BJ (cell line): Measurements from ENCODE around the gene FOXP2. TPM values are rescaled to one million over a fixed set of nuclear protein-coding genes. Genes with fewer than 3 reads are reported as not detected.

ENCODE experiments used
- CTCF ChIA-PET: fragments of 350-600 bp; formaldehyde crosslinking; extraction: SDS; loops from one replicate; lab custom pipeline; 2021; ENCODE audit warnings: antibody characterized with exemption, inconsistent platforms; lab: Yijun Ruan, JAX
- POLR2A ChIA-PET: fragments of 300-600 bp; sonication (Branson Sonifier 250); formaldehyde crosslinking; extraction: SDS; loops from one replicate; lab custom pipeline; 2021; ENCODE audit warnings: antibody characterized with exemption; lab: Charles Lee
- DNase-seq: peaks from one replicate; pipeline ENCODE4 v3.0.0-alpha.2; 2011; ENCODE audit warnings: low read depth
- H3K27me3 ChIP-seq: 2 replicates; pipeline ENCODE4 v1.6.0; 2011; ENCODE audit warnings: low read length; ENCODE audit not compliant: control insufficient read depth, insufficient read depth
- H3K36me3 ChIP-seq: 2 replicates; pipeline ENCODE4 v1.5.1; 2011; ENCODE audit warnings: low read length; ENCODE audit not compliant: control insufficient read depth, insufficient read depth
- H3K4me3 ChIP-seq: 2 replicates; pipeline ENCODE4 v1.5.1; 2011; ENCODE audit warnings: low read depth, mild to moderate bottlenecking, control low read depth, low read length
- polyA plus RNA-seq: library from polyadenylated mRNA; depleted of rRNA; stranded (reverse); fragments of >200 nt; gene quantifications from 2 replicates; pipeline ENCODE4 v1.2.3, GENCODE V29; 2011
- TF ChIP-seq, protein P1 (sequence below): IDR thresholded peaks from 2 replicates; pipeline ENCODE4 v1.5.1; 2011; ENCODE audit warnings: low read depth, mild to moderate bottlenecking, control low read depth, inconsistent platforms, low read length, moderate library complexity; ENCODE audit not compliant: insufficient read depth

Gene FOXP2
- polyA plus RNA-seq, 1 experiment = 0.66 TPM

DNA sequence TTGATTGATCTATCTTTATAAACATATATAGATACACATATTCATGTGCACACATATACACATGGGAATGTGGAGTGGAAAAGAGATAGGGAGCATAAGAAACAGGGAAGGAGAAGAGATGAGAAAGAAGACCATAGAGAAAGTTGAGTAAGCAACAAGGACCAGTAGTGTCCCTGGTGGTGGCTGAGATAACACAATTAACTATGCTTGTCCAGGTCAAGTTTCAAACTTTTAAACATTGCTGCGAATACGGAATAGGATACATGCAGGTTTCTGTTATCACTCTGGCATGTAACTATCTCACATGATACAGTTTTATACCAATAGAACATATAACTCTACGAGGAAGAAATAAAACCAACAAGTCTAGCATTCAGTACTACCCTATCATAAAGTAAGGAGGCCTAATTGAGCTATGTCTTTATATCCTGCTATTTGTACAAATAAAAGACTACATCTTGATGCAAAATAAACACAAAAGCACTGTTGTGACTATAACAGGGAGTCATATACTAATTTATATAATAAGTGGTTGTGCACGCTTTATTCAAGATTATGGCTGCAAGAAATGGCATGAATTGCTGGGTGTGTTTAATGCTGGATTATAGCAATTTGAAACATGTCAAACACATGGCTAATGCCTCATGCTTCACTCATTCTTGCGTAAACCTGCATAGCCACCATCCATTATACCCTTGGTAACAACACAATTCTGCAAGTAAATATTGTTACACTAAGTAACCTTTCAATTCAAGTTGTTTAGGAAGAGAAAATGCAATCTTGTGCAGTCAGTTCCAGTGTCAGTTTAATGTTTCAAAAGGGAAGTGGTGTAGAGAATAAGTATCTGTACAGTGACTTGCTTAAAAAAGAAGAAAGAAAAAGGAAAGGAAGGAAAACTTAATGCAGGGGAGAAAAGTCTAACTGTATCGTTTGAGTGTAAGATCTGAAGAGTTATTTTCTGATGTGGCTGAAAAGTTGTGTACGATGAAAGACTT, 8.2 kb downstream of the FOXP2 start:
- DNase-seq = no peak
- Histone ChIP-seq H3K4me3 (no peak overlapping the region), H3K36me3 (no peaks in the 10 kb centered on the region), H3K27me3 (no peaks in the 10 kb centered on the region)
- ChIA-PET POLR2A (no interaction called here), CTCF (no interaction called here)
- TF ChIP-seq, protein P1, sequence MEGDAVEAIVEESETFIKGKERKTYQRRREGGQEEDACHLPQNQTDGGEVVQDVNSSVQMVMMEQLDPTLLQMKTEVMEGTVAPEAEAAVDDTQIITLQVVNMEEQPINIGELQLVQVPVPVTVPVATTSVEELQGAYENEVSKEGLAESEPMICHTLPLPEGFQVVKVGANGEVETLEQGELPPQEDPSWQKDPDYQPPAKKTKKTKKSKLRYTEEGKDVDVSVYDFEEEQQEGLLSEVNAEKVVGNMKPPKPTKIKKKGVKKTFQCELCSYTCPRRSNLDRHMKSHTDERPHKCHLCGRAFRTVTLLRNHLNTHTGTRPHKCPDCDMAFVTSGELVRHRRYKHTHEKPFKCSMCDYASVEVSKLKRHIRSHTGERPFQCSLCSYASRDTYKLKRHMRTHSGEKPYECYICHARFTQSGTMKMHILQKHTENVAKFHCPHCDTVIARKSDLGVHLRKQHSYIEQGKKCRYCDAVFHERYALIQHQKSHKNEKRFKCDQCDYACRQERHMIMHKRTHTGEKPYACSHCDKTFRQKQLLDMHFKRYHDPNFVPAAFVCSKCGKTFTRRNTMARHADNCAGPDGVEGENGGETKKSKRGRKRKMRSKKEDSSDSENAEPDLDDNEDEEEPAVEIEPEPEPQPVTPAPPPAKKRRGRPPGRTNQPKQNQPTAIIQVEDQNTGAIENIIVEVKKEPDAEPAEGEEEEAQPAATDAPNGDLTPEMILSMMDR = peak; percentile 26

DNA sequence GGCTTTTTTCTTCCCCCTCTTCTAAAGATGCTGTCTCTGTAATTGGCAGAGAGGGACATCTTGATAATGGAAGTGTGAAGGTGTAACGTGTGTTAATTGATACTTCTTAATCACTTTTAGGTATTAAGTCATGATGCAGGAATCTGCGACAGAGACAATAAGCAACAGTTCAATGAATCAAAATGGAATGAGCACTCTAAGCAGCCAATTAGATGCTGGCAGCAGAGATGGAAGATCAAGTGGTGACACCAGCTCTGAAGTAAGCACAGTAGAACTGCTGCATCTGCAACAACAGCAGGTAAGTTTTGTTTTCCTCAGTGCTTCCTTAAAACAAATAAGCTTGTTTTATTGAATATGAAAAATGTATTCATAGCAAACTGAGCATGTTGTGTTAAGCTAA, 11.8 kb downstream of the FOXP2 start:
- POLR2A ChIA-PET = no interaction called here
- TF ChIP-seq, protein P1 = no peak
- no peaks in the 10 kb centered on the region for H3K27me3 ChIP-seq
- H3K4me3 ChIP-seq = no peak overlapping the region
- DNase-seq = no peak
- CTCF ChIA-PET = interaction anchor here (0.9 to 3.0 kb wide), 6 partner anchors 12 to 1426 kb away, joined by 3 to 13 read pairs (median 4); partner anchors contain the start of gene FOXP2
- H3K36me3 ChIP-seq = no peaks in the 10 kb centered on the region

DNA sequence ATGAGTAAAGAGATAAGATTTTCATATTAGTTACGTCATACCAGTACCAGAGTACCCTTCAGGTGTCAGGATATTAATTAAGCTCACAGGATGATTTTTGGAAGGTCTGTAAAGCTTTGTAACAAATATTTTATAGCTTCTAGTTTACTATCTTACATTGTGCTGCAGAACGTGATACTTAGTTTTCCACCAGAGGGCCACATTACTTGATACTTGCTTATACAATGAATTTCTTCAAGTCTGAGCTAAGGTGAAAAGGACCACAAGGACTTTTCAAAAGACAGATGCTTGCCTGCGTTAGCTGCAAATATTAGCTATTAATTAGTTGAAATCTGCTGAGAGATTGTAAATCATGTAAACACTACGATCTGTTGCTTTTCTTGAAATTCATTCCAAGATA, 12.2 kb downstream of the FOXP2 start:
- TF ChIP-seq, protein P1 = peak; percentile 45
- ChIA-PET CTCF (interaction anchor here (0.9 to 3.0 kb wide), 7 partner anchors 12 to 1426 kb away, joined by 3 to 13 read pairs (median 3); partner anchors contain the start of gene FOXP2), POLR2A (no interaction called here)
- no peaks in the 10 kb centered on the region for H3K36me3 ChIP-seq
- no peak for DNase-seq
- no peak overlapping the region for H3K4me3 ChIP-seq
- H3K27me3 ChIP-seq = no peaks in the 10 kb centered on the region

DNA sequence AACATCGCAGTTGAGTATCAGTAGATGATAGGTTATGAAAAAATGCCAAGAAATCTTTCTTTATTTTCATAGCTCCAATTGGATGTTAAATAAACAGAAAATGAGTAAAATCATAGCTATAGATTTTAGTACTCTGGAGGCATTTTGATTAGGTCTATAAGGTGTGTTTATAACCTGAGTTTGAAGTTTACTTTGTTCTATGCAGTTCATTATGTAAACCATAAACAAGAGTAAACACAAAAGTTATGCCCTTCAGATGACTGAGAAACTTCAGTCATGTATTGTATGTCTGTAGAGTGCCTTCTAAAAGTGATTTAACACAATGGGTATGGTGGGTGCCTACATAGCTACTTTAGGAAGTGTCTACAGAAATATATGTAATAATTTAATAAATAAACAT, 13.6 kb downstream of the FOXP2 start:
- DNase-seq = no peak
- no peaks in the 10 kb centered on the region for H3K27me3 ChIP-seq
- no peak overlapping the region for H3K4me3 ChIP-seq
- ChIA-PET CTCF (no interaction called here), POLR2A (no interaction called here)
- no peaks in the 10 kb centered on the region for H3K36me3 ChIP-seq
- TF ChIP-seq, protein P1 = no peak

DNA sequence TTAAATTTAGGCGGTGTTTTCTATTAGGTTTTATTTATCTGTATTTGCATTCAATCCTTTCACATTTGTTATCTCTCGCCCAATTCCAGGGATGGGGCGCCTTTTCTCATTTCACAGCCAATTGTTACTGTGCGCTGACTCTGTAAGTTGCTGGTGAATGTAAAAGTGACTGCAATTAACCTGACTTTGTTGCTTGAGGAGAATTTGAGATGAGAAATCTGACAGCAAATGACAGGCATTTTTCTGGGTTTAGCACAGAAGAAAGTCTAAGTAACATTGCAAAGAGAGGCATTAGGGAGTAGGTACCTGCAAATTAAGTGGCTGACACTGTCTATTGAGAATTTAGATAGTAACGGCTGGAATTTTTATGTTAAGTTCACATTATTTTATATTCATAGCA, 16.6 kb downstream of the FOXP2 start:
- Histone ChIP-seq H3K36me3 (no peaks in the 10 kb centered on the region), H3K27me3 (no peaks in the 10 kb centered on the region), H3K4me3 (no peak overlapping the region)
- no peak for DNase-seq
- POLR2A ChIA-PET = no interaction called here
- CTCF ChIA-PET = no interaction called here
- TF ChIP-seq, protein P1 = no peak
